Activated CD8-positive, alpha-beta memory T cell treated with anti-CD3 and anti-CD28 coated beads, Interleukin-2, amount 50 U/mL, for 1 hour (primary cell): ENCODE results near the gene RNF220.

Experiments
- DNase-seq: peaks from one replicate; pipeline ENCODE4 v3.0.0-alpha.2; 2020; ENCODE audit errors: extremely low read depth

RNF220 gene

GRCh38 chr1:44611419-44611818, 206.4 kb downstream of the RNF220 start:
- no peak for DNase-seq

- DNase-seq = no peak
These were observed 206.8 kb downstream of the RNF220 start for GRCh38 chr1:44611866-44612265.

GRCh38 chr1:44613941-44614340, 208.9 kb downstream of the RNF220 start:
- no peak for DNase-seq

GRCh38 chr1:44616284-44616990, 211.4 kb downstream of the RNF220 start:
- no peak for DNase-seq

GRCh38 chr1:44616991-44617702, 212.1 kb downstream of the RNF220 start:
- no peak for DNase-seq

GRCh38 chr1:44617703-44618029, 212.6 kb downstream of the RNF220 start:
- DNase-seq = no peak

- no peak for DNase-seq
These were observed 214.3 kb downstream of the RNF220 start for GRCh38 chr1:44619261-44619900.

GRCh38 chr1:44620072-44620471, 215.0 kb downstream of the RNF220 start:
- DNase-seq = no peak

GRCh38 chr1:44621841-44622286, 216.8 kb downstream of the RNF220 start:
- no peak for DNase-seq

- no peak for DNase-seq
These were observed 219.3 kb downstream of the RNF220 start for GRCh38 chr1:44624268-44624901.

- DNase-seq = no peak
These were observed 220.3 kb downstream of the RNF220 start for GRCh38 chr1:44625348-44625747.

- DNase-seq = no peak
These were observed 224.1 kb downstream of the RNF220 start for GRCh38 chr1:44628962-44629756.

- no peak for DNase-seq
These were observed 225.1 kb downstream of the RNF220 start for GRCh38 chr1:44630116-44630515.

GRCh38 chr1:44631333-44631646, 226.2 kb downstream of the RNF220 start:
- no peak for DNase-seq

GRCh38 chr1:44631647-44632539, 226.8 kb downstream of the RNF220 start:
- DNase-seq = peak; percentile 75

GRCh38 chr1:44632598-44632997, 227.5 kb downstream of the RNF220 start:
- DNase-seq = no peak

GRCh38 chr1:44634606-44635189, 229.6 kb downstream of the RNF220 start:
- no peak for DNase-seq

- no peak for DNase-seq
These were observed 230.4 kb downstream of the RNF220 start for GRCh38 chr1:44635439-44635838.

- DNase-seq = no peak
These were observed 231.1 kb downstream of the RNF220 start for GRCh38 chr1:44636083-44636687.
